HFF-Myc (cell line): ENCODE results near the gene ALKBH3.

Source experiments
- DNase-seq: peaks from one replicate; pipeline ENCODE4 v3.0.0-alpha.2; 2011; ENCODE audit warnings: low read depth; ENCODE audit errors: extremely low read depth
- H3K4me3 ChIP-seq: replicated peaks from 2 replicates; pipeline ENCODE4 v1.5.1; 2011; ENCODE audit warnings: low read depth, mild to moderate bottlenecking, control low read depth, low read length
- TF ChIP-seq, protein P1 (sequence below): IDR thresholded peaks from 2 replicates; pipeline ENCODE4 v1.5.1; 2012; ENCODE audit warnings: mild to moderate bottlenecking, low read depth, low read length, control low read depth; ENCODE audit errors: missing control alignments

ALKBH3 gene

DNA sequence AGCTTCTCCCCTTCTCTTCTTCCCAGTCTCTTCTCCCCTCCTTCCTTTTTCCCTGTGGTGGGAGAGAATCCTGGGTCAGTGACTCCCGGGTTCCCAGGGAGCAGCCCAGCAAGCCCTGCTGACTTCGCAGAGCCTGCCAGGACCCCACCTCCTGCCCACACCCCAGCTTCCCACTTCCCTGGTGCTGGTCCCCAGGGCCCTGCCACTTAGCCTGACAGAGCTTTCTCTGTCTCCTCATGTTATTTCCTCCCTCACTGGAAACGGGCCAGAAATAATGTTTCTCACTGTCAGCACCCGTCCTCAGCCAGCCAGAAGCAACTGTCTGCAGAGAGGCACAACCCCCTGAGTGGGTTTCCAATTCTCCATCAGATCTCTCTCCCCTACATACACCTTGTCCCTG is 88.9 kb downstream of the ALKBH3 start:
- TF ChIP-seq, protein P1, sequence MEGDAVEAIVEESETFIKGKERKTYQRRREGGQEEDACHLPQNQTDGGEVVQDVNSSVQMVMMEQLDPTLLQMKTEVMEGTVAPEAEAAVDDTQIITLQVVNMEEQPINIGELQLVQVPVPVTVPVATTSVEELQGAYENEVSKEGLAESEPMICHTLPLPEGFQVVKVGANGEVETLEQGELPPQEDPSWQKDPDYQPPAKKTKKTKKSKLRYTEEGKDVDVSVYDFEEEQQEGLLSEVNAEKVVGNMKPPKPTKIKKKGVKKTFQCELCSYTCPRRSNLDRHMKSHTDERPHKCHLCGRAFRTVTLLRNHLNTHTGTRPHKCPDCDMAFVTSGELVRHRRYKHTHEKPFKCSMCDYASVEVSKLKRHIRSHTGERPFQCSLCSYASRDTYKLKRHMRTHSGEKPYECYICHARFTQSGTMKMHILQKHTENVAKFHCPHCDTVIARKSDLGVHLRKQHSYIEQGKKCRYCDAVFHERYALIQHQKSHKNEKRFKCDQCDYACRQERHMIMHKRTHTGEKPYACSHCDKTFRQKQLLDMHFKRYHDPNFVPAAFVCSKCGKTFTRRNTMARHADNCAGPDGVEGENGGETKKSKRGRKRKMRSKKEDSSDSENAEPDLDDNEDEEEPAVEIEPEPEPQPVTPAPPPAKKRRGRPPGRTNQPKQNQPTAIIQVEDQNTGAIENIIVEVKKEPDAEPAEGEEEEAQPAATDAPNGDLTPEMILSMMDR: no peak
- DNase-seq: no peak
- no peak overlapping the region for H3K4me3 ChIP-seq
